HG02840 (cell line): ENCODE data around the gene GALR1.
"Not testable (repeated sequence)": the region's sequence is repeated elsewhere in the genome, so short reads cannot be mapped to it uniquely, and the experiment has no call there.

ENCODE experiments used
- ATAC-seq: cut with Tn5 transposase; IDR thresholded peaks from one replicate; pipeline ENCODE4 v1.9.1; 2021; ENCODE audit warnings: mild to moderate bottlenecking, moderate library complexity, moderate number of reproducible peaks; ENCODE audit not compliant: unreplicated experiment, low FRiP score

Gene GALR1

GRCh38 chr18:77248873-77249568 lies 627 bp upstream of the GALR1 start:
- no peak for ATAC-seq

- no peak for ATAC-seq
Measured at GRCh38 chr18:77250501-77250925, 865 bp downstream of the GALR1 start.

- ATAC-seq, result no peak
Measured at GRCh38 chr18:77250926-77251729, 1.5 kb downstream of the GALR1 start.

GRCh38 chr18:77251730-77252050 lies 2.0 kb downstream of the GALR1 start:
- ATAC-seq, result no peak

- ATAC-seq, result no peak
Measured at GRCh38 chr18:77254711-77255405, 5.2 kb downstream of the GALR1 start.

GRCh38 chr18:77255426-77256105 lies 5.9 kb downstream of the GALR1 start:
- ATAC-seq, result no peak

- ATAC-seq, result no peak
Measured at GRCh38 chr18:77262643-77263465, 13.2 kb downstream of the GALR1 start.

- ATAC-seq, result no peak
Measured at GRCh38 chr18:77263466-77263763, 13.8 kb downstream of the GALR1 start.

GRCh38 chr18:77267969-77268368 lies 18.3 kb downstream of the GALR1 start:
- ATAC-seq, result no peak

GRCh38 chr18:77268456-77268855 lies 18.8 kb downstream of the GALR1 start:
- no peak for ATAC-seq

GRCh38 chr18:77271576-77272481 lies 22.2 kb downstream of the GALR1 start:
- ATAC-seq, result no peak

GRCh38 chr18:77290841-77291240 lies 41.2 kb downstream of the GALR1 start:
- ATAC-seq, result not testable (repeated sequence)

GRCh38 chr18:77298172-77298571 lies 48.5 kb downstream of the GALR1 start:
- ATAC-seq, result no peak

- ATAC-seq, result no peak
Measured at GRCh38 chr18:77299706-77300105, 50.1 kb downstream of the GALR1 start.

- no peak for ATAC-seq
Measured at GRCh38 chr18:77300579-77300978, 50.9 kb downstream of the GALR1 start.

GRCh38 chr18:77304268-77304667 lies 54.6 kb downstream of the GALR1 start:
- no peak for ATAC-seq

- ATAC-seq, result no peak
Measured at GRCh38 chr18:77305676-77306075, 56.0 kb downstream of the GALR1 start.

- no peak for ATAC-seq
Measured at GRCh38 chr18:77308216-77308615, 58.6 kb downstream of the GALR1 start.

GRCh38 chr18:77314511-77314910 lies 64.9 kb downstream of the GALR1 start:
- ATAC-seq, result no peak
